HG02943 (cell line): ENCODE results near the gene ANKMY1.
"Not testable (repeated sequence)": the region's sequence is repeated elsewhere in the genome, so short reads cannot be mapped to it uniquely, and the experiment has no call there.

Source experiments
- ATAC-seq: cut with Tn5 transposase; IDR thresholded peaks from one replicate; pipeline ENCODE4 v1.9.1; 2021; ENCODE audit warnings: mild to moderate bottlenecking, low read depth, moderate library complexity; ENCODE audit not compliant: unreplicated experiment

The ANKMY1 gene

DNA sequence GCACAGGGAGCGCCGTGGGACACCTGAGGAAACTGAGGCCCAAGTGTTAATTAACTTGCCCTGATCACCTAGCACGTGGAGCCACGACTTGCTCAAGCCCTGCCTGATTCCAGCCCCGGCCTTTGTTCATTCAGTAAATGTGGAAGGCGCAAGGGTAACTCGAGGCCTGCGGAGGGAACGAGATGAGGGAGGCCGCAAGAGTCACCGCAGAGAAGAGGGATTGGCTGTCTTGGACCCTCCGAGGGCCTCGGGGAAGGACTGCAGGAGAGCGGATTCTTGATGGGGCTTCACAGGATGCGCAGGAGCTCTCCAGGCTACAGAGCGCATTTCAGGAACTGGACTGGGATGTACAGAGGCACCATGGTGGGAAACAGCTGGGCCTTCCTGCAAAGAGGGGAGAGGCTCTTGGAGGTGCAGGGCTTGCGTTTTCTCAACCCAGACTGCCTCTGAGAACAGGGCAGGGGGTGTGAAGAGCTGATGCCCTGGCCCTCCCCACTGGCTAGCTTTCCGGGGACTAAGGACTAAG is 511 bp upstream of the ANKMY1 start:
- ATAC-seq, result no peak

DNA sequence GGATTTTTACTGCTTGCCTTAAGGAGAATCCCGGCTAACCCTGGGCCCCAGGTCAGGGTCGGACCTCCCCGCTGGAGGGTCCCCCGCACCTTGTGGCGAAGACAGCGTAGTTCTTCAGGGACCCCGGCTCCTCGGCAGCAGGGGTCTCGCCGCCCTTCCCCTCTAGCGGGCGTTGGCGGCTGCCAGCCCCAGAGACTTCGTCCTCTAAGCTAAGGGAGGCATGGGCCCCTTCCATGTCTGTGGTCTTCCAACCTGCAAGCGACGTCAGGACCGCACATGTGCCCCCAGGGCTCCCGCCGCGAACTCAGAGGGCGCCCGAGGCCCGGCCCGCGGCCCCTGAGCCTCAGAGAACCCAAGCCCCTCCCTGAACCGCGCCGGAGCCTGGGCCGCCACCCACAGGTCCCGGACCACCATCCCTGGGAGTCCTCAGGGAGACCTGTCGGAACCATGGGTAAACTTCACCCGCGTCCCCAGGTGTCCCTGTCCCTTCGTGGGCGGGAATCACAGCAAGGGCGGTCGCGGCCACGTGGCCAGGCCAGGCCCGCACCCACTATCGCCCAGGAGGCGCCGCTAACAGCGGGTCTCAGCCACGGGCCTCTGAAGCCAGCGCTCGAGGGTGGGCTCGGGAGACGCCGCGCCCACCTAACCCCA is 562 bp downstream of the ANKMY1 start:
- no peak for ATAC-seq

DNA sequence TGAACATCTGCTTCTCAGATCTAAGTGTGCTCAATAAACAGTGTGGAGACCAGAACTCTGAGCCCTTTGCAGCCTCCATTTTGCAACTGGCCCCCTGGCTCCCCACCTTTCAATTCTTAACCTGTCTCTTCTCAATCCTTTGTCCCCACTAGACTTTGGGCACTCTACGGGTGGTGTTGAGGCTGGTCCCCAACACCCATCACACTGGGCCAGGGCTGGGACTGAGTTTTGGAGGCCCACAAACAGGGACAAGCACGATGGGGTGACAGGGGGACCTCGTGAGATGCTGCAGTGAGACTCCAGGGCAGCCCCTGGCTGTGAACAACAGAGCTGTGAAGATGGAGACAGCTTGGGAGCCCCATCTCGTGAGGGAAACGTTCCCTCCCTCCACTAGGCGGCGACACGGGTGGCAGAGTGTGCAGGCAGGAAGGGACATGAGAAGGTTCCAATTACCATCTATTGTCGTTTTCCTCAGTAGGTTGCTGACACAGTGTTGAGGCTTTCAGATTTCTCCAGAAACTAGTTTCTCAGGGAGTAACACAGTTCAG is 1.2 kb downstream of the ANKMY1 start:
- no peak for ATAC-seq

DNA sequence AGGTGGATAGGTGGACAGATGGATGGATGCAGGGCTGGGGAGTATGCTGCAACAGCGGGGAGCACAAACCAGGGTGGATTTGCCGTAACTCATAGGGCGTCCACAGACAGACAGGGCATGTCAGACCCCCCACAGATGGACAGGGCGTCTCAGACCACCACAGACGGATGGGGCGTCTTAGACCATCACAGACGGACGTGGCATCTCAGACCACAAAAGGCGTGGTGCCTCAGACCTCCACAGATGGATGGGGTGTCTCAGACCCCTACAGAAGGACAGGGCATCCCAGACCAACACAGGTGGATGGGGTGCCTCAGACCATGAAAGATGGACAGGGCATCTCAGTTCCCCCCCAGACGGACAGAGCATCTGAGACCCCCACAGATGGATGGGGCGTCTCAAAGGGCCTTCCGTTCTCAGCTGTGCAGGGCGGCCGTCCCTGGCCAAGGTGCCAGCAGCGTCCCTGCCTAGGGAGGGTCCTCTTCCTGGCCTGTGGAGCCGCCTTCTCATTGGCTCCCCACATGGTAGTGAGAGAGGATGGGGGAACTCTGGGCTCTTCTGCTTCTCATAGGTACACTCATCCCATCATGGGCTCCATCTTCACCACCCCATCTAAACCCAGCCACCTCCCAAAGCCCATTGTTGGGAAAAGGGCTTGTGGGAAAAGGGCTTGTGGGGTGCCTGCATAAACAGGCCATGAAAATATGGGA is 2.1 kb downstream of the ANKMY1 start:
- no peak for ATAC-seq

DNA sequence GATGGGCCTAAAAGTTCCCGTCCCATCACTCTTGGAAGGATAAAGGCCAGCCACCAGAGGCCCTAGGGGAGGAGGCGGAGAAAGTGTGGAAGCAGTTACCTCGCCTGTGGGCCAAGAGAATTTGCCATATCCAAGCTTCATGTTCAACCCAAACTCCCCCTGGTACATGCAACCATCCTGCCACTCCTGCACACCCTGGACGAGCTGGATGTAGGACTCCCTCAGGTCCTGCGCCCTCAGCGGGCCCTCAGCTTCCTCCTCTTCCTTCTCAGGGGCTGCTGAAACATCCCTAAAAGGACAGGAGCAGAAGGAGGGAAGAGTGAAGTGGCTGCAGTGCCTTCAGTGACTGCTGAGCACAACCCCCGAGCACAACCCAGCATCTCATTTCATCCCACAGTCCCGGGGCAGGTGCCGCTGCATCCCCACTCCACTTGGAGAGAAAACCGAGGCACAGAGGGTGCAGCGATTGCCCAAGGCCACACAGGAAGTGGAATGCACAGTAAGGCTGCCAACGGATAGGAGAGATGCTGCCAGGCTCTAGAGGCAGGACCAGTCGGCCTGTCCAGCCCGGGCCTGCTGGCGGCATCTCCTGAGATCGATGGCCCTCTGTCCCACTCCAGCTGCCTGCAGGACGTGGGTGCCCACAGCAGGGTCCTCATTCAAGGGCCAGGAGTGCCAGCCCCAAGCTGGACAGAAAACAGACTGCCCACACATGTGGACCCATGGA is 2.9 kb downstream of the ANKMY1 start:
- ATAC-seq, result no peak

DNA sequence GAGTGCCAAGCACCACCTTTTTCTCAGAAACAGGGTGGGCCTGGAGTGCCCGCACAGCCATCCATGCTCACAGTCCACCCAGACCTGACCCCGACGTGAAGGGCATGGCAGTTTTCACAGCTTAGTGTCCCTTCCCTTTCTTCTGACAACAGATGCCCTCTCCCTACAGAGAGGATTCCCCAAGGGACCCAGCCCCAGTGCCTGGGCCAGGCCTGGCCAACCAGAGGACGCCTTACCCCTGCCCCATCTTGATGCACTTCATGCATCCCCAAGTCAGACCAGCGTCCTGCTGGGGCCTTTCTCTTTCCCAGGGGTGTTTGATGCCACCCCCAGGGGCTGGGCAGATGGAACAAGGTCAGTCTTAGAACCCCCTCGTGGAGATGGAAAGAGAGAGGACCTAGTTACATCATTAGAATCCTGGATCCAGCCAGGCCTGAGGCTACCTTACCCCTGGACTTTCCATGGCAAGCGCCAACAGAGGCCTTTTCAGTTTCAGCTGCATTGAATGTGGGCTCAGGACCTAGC is 3.8 kb downstream of the ANKMY1 start:
- no peak for ATAC-seq

DNA sequence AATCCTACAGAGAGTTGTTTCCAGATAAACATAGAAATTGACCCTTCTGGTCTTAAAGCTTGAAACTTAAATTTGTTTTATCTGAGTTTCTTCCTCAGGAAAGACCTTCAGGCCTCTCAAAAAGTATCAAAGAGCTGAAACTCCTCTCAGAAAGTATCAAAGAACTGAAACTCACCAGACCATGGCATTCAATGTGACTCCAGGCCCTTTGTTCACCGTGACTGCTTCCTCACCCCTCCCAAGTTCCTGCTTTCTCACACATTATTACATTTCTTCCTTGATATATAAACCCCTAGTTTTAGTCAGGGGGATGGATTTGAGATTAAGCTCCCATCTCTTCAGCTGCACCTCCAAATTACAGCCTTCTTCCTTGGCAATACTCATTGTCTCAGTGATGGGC is 6.0 kb downstream of the ANKMY1 start:
- no peak for ATAC-seq

DNA sequence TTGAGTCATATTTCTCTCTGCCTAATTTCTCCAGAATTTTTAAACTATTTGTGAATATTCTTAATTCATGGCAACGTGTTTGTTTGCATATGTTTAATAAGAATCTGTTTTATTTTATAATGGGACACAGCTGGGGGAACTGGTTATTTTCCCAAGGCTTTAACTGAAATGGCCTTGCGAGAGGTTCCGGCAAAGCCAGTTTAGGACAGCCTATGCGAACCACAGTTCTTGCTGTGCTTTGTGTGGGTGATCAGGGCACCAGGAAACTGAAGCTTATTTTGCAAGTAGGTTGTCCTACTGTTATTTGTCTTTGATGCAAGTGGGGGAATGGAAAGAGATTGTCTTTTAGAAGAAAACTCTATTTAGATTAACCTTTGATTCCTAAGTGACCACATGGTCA is 6.5 kb downstream of the ANKMY1 start:
- no peak for ATAC-seq

DNA sequence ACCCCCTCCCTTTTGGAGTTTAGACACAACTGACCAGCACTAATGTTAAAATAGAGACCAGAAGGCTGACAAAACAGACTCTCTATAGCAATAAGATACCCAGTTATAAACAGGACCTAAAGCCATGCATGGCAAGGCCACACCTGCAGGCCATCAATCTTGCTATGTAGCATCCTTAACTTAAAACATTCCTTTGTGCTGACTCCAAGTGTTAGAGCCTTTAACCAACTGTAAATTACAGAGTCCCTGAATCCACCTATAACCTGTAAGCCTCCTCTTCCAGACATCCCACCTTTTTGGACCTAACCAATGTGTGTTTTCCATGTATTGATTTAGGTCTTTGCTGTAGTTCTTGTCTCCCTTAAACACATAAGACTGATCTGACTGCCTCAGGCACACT is 17.9 kb downstream of the ANKMY1 start:
- ATAC-seq, result no peak

DNA sequence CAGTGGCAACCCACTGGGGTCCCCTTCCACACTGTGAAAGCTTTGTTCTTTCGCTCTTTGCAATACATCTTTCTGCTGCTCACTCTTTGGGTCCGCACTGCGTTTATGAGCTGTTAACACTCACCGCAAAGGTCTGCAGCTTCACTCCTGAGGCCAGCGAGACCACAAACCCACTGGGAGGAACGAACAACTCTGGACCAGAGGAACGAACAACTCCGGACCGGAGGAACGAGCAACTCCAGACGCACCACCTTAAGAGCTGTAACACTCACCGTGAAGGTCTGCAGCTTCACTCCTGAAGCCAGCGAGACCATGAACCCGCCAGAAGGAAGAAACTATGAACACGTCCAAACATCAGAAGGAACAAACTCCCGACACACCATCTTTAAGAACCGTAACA is 18.7 kb downstream of the ANKMY1 start:
- not testable (repeated sequence) for ATAC-seq

DNA sequence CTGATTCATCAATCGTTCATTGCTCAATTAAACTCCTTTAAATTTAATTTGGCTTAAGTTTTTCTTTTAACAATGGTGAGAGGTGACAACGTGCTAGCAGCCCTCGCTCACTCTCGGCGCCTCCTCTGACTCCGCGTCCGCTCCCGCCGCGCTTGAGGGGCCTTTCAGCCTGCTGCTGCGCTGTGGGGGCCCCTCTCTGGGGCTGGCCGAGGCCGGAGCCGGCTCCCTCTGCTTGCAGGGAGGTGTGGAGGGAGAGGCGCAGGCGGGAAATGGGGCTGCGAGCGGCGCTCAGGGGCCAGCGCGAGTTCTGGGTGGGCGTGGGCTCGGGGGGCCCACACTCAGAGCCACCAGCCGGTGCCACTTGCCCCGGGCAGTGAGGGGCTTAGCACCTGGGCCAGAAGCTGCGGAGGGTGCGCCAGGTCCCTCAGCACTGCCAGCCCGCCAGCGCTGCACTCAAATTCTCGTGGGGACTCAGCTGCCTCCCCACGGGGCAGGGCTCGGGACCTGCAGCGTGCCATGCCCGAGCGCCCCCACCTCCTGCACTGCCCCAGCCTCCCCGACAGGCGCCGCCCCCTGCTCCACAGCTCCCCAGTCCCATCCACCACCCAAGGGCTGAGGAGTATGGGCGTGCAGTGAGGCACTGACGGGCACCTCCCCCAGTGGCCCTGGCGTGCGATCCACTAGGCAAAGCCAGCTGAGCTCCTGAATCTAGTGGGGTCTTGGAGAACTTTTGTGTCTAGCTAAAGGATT is 19.6 kb downstream of the ANKMY1 start:
- no peak for ATAC-seq

DNA sequence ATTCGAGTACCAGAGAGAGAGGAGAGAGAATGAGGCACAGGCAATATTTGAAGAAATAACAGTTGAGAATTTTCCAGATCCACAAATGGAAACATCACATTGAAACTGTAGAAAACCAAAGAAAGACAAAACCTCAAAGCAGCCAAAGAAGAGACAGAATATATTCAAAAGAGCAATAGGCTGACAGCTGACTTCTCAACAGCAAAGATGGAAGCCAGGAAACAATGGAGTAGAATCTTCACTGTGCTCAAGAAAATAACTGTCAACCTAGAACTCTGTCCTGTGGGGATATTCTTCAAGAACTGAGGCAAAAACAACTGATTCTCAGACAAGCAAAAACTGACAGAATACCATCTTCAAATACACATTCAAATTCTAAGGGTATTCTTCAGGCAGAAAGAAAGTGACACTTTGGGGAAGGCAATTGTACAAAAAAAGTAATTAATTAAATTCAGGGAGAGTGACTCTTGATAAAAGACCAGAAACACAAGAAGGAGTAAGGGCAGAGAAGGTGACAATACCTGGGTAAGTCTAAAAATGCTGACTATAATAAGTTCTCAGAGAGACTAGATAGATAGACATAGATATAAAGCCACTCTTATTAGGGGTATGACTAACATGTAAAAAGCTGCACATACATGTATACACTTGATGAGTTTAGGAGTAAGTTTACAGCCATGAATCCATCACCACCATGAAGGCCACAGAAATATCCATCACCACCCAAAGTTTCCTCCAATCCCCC is 25.6 kb downstream of the ANKMY1 start:
- ATAC-seq, result no peak

DNA sequence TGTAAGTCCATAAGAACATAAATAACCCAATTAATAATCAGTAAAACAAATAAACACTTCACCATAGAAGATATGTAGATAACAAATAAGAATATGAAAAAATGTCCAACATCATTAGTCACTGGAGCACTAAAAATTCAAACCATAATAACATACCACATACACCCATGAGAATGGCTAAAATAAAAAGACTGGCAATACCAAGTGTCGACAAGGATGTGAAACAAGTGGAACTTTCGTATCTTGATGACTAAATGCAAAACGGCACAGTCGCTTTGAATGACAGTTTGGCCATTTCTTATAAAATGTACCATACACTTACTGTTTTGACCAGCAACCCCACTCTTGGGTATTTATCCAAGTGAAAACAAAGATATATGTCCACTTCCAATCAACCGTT is 26.8 kb downstream of the ANKMY1 start:
- no peak for ATAC-seq

DNA sequence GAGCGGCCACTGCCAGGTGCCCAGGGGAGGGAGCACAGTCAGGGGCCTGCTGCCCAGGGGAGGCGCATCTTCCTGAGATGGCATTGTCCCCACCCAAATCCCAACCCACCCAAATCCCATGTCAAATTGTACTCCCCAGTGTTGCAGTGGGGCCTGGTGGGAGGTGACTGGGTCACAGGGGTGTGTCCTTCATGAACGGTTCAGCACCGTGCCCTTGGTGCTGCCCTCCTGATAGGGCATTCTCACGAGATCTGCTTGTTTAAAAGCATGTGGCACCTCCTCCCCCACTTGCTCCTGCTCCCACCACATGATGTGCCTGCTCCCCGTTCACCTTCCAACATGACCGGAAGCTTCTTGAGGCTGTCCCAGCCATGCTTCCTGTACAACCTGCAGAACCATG is 27.6 kb downstream of the ANKMY1 start:
- no peak for ATAC-seq

DNA sequence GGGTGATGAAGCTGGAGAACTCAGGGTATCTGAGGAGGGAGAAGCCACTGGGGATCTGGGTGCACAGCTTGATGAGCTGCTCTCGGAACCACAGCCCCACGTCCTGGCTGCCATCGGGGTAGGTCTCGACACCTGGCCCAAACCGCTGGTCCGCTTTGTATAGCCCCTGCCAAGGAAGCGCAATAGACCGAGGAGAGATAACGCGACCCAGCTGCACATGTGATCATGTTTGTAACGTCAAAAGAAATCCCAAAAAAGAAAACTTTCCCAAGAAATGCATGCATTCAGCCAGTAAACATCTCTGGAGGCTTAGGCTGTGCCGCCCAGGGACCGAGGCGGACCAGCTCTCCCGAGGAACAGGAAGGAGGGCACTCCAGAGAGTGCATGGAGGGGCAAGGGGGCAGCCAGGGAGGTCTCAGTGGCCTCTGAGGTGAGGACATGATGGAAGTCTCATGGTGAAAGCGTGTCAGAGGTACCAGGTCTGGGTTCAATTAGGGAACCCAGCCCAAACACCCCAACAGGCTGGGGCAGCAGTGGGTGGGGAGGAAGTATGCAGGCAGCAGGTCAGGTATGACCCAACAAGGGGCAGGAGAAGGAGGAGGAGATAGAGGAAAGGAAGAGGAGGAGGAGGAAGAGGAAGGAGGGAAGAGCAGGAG is 28.3 kb downstream of the ANKMY1 start:
- no peak for ATAC-seq

DNA sequence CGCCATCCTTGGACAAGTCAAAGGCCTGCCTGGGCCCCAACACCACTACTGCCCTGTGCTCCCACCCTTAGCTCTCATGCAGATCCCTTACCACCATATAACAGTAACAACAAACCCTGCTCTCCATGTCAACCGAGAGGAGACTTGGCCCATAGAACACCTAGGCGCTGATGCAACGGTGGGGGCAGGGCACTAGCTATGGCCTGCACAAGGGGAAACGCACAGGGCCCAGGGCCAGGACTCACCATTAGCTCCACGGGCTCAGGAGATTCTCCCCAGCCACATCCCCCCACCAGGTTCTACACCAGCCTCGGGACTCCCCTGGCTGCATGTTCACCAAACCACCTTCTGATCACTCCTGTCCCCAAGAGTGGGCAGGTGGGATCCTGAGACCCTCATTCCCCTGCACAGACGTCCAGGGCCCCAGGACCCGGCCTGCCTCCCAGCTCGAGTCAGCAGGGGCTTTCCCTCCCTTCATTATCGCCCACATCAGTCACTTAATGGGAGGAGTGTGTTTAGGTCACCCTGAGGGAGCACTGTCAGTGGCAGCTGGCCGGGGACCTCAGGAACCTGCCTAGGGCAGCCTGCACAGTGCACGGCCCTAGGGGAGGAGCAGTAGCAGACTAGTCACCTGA is 29.3 kb downstream of the ANKMY1 start:
- ATAC-seq, result no peak

DNA sequence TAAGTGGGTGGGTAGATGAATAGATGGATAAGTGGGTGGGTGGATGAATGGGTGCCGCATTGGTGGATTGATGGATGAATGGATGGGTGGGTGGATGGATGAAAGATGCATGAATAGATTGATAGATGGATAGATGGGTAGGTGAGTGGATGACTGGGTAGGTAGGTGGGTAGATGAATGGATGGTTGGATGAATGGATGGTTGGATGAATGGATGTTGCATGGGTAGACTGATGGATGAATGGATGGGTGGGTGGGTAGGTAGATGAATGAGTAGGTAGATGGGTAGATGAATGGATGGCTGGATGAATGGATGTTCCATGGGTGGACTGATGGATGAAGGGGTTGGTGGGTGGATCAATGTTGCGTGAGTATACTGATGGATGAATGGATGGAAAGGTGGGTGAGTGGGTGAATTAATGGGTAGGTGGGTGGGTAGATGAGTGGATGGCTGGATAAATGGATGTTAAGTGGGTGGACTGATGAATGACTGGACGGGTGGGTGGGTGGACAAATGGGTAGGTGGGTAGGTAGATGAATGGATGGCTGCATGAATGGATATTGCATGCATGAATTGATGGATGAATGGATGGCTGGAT is 30.5 kb downstream of the ANKMY1 start:
- no peak for ATAC-seq

DNA sequence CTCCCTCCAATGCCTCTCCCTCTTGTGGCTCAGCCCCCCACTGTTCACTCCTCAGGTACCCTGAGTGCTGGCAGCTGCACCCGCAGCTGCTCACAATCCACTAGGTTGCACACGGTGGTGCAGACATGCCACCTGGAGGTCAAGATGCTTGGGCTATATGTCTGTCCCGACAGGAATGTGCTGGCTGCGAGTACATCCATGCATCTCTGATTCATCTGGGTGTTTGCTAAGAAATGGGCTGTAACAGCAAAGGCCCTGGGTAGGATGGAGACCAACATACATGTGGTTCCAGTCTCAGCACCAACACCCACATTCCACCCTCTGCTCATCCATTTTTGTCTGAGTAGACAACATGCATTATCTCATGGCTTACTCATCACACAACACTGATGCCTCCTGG is 31.3 kb downstream of the ANKMY1 start:
- no peak for ATAC-seq
